Measurements from ENCODE around the gene FGFRL1.

FGFRL1 gene

GRCh38 chr4:1010395-1011021, 918 bp upstream of the FGFRL1 start:
- Histone ChIP-seq H3K4me1 (ENCODE audit: insufficient read depth, insufficient read length) (peaks cover 34% of the 10 kb centered on the region), H3K36me3 (ENCODE audit: insufficient read depth, insufficient read length, low read length) (peaks cover 6% of the 10 kb centered on the region), H3K27me3 (ENCODE audit: insufficient read depth, insufficient read length) (peaks cover 85% of the 10 kb centered on the region), H3K9me3 (ENCODE audit: insufficient read depth, low read length) (no peaks in the 10 kb centered on the region), H3K9ac (ENCODE audit: insufficient read length, low read depth) (peak overlapping the region; percentile 32), H3K4me3 (ENCODE audit: insufficient read length, low read depth) (peak overlapping the region; percentile 32)
- DNase-seq (ENCODE audit: low read depth, low spot score), result no peak
- TF ChIP-seq SUZ12 (IDR thresholded peaks at IDR 0.05; ENCODE audit: extremely low read depth, insufficient read depth, insufficient read length), result peak; percentile 64
- TF ChIP-seq ZNF274 (IDR thresholded peaks at IDR 0.05; ENCODE audit: low read depth, low read length), result no peak
- TF ChIP-seq YY1 (IDR thresholded peaks at IDR 0.05; ENCODE audit: insufficient read depth, insufficient read length), result no peak

DNA sequence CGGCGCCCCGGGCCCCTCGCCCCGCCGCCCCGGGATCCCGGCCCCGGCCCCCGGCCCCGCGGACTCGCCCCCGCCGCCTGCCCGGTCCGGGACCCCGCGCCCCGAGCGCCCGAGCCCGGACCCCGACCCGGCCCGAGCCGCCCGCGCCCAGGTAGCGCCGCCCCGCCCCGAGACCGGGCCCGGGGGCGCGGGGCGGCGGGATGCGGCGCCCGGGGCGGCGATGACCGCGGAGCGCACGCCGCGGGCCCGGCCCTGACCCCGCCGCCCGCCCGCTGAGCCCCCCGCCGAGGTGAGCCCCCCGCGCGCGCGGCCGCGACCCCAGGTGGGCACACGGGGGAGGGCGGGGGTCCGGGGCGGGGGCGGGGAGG, 224 bp downstream of the FGFRL1 start:
- H3K4me1 ChIP-seq (ENCODE audit: insufficient read depth, insufficient read length), result peaks cover 39% of the 10 kb centered on the region

DNA sequence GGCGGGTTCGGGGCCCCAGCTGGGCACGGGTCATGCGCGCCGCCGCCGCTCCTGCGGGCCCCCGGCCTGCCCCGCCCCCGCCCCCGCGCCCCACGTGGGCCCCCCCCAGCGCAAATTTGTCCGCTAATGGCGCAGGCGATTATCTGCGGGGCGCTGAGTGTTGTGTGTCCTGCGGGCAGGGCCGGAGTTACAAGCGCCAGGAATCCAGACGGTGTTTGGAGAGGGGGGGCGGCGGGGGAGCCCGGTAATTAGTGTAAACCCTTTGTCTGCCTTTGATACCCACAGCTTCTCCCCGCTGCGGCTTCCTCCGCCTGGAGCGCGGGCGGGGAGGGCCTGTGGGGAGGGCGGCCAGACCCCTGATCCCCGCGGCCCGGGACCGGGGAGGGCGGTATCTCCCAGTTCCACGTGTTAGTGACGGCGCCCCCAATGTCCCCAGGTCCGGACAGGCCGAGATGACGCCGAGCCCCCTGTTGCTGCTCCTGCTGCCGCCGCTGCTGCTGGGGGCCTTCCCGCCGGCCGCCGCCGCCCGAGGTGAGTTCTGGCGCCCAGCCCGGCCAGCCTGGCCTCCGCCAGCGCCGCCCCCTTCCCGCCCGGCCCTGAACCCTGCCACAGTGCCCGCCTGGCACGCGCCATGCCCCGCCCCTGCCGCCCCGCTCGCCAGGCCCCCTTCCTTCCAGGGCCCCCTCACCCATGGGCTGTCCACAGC, 761 bp downstream of the FGFRL1 start:
- no peaks in the 10 kb centered on the region for H3K9me3 ChIP-seq (ENCODE audit: insufficient read depth, low read length)
- no peak for DNase-seq (ENCODE audit: low read depth, low spot score)
- peak overlapping the region; percentile 21 for H3K4me3 ChIP-seq (ENCODE audit: insufficient read length, low read depth)
- H3K36me3 ChIP-seq (ENCODE audit: insufficient read depth, insufficient read length, low read length), result peaks cover 6% of the 10 kb centered on the region
- peaks cover 88% of the 10 kb centered on the region for H3K27me3 ChIP-seq (ENCODE audit: insufficient read depth, insufficient read length)
- peaks cover 39% of the 10 kb centered on the region for H3K4me1 ChIP-seq (ENCODE audit: insufficient read depth, insufficient read length)
- H3K9ac ChIP-seq (ENCODE audit: insufficient read length, low read depth), result no peak overlapping the region
- TF ChIP-seq SUZ12 (IDR thresholded peaks at IDR 0.05; ENCODE audit: extremely low read depth, insufficient read depth, insufficient read length) (no peak), ZNF274 (IDR thresholded peaks at IDR 0.05; ENCODE audit: low read depth, low read length) (no peak), YY1 (IDR thresholded peaks at IDR 0.05; ENCODE audit: insufficient read depth, insufficient read length) (no peak)

More for the DNA sequence above, 224 bp downstream of the FGFRL1 start:
- no peak overlapping the region for H3K9ac ChIP-seq (ENCODE audit: insufficient read length, low read depth)
- peaks cover 6% of the 10 kb centered on the region for H3K36me3 ChIP-seq (ENCODE audit: insufficient read depth, insufficient read length, low read length)
- peaks cover 88% of the 10 kb centered on the region for H3K27me3 ChIP-seq (ENCODE audit: insufficient read depth, insufficient read length)
- no peaks in the 10 kb centered on the region for H3K9me3 ChIP-seq (ENCODE audit: insufficient read depth, low read length)
- H3K4me3 ChIP-seq (ENCODE audit: insufficient read length, low read depth), result no peak overlapping the region
- no peak for DNase-seq (ENCODE audit: low read depth, low spot score)
- TF ChIP-seq YY1 (IDR thresholded peaks at IDR 0.05; ENCODE audit: insufficient read depth, insufficient read length) (no peak), ZNF274 (IDR thresholded peaks at IDR 0.05; ENCODE audit: low read depth, low read length) (no peak), SUZ12 (IDR thresholded peaks at IDR 0.05; ENCODE audit: extremely low read depth, insufficient read depth, insufficient read length) (no peak)

DNA sequence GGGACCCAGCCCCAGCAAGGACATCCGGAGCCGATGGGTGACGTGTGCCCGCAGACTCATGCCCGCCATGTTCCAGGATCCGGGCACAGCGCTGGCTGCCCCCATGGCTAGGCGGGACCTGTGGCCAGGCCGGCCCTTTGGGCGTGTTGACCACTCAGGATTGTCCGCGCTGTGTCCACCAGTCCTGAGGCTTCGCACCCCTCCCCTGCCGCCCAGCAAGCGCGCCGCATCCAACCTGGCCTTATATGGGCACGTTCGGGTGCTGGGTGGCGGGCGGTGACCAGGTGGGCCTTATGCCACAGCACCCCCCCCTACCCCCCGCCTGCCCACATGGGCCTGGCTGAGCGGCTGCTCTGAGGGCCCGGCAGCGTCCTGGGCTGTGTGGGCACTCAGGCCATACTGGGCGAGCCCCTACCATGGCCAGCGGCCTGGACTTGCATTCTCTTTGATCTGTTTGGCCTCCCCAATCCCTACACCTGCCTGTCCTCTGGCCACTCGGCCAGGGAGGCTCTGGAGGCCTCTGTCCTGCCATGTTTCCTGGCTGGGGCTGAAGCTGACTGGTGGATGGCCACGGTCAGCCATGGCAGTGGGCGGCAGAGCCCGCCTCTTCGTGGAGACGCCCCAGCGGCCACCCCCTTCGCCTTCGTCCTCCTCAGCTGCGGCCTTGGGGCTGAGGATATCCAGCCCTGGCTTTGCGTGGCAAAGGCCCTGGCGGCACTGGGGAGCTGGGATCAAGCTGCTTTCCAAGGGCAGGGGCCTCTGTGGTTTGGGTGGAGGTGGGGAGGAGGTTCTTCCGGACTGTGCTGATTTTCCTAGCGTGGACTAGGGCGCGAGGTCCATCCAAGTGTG, 2.0 kb downstream of the FGFRL1 start:
- peaks cover 42% of the 10 kb centered on the region for H3K4me1 ChIP-seq (ENCODE audit: insufficient read depth, insufficient read length)
- H3K27me3 ChIP-seq (ENCODE audit: insufficient read depth, insufficient read length), result peaks cover 88% of the 10 kb centered on the region
- TF ChIP-seq YY1 (IDR thresholded peaks at IDR 0.05; ENCODE audit: insufficient read depth, insufficient read length), result no peak
- no peak for TF ChIP-seq SUZ12 (IDR thresholded peaks at IDR 0.05; ENCODE audit: extremely low read depth, insufficient read depth, insufficient read length)
- TF ChIP-seq ZNF274 (IDR thresholded peaks at IDR 0.05; ENCODE audit: low read depth, low read length), result no peak
- H3K9ac ChIP-seq (ENCODE audit: insufficient read length, low read depth), result peak overlapping the region; percentile 56
- H3K4me3 ChIP-seq (ENCODE audit: insufficient read length, low read depth), result no peak overlapping the region
- no peak for DNase-seq (ENCODE audit: low read depth, low spot score)
- H3K36me3 ChIP-seq (ENCODE audit: insufficient read depth, insufficient read length, low read length), result peaks cover 6% of the 10 kb centered on the region
- H3K9me3 ChIP-seq (ENCODE audit: insufficient read depth, low read length), result no peaks in the 10 kb centered on the region

- Histone ChIP-seq H3K27me3 (ENCODE audit: insufficient read depth, insufficient read length) (peaks cover 89% of the 10 kb centered on the region), H3K9me3 (ENCODE audit: insufficient read depth, low read length) (no peaks in the 10 kb centered on the region), H3K36me3 (ENCODE audit: insufficient read depth, insufficient read length, low read length) (peaks cover 6% of the 10 kb centered on the region), H3K9ac (ENCODE audit: insufficient read length, low read depth) (no peak overlapping the region), H3K4me3 (ENCODE audit: insufficient read length, low read depth) (no peak overlapping the region), H3K4me1 (ENCODE audit: insufficient read depth, insufficient read length) (peaks cover 43% of the 10 kb centered on the region)
- no peak for DNase-seq (ENCODE audit: low read depth, low spot score)
- no peak for TF ChIP-seq YY1 (IDR thresholded peaks at IDR 0.05; ENCODE audit: insufficient read depth, insufficient read length)
- no peak for TF ChIP-seq ZNF274 (IDR thresholded peaks at IDR 0.05; ENCODE audit: low read depth, low read length)
- no peak for TF ChIP-seq SUZ12 (IDR thresholded peaks at IDR 0.05; ENCODE audit: extremely low read depth, insufficient read depth, insufficient read length)
Observed at GRCh38 chr4:1014291-1015167, 3.1 kb downstream of the FGFRL1 start.

DNA sequence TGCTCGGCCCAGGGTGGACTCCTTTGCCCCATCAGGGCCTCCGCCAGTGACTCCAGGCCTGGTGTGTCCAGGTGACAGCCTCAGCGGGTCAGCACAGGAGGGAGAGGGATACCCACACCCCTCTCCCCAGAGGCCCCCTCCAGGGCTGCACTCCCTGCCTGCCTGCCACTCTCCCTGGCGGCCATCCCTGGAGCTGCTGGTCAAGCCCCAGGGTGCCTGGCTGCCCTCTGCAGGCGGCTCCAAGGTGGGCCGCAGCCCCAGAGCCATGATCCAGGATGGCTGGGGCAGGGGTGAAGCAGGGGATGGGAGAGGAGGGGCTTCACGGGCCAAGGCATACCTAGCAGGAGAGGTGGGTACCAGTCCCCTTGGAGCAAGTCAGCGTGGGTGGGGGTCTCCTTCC, 3.8 kb downstream of the FGFRL1 start:
- TF ChIP-seq SUZ12 (IDR thresholded peaks at IDR 0.05; ENCODE audit: extremely low read depth, insufficient read depth, insufficient read length), result no peak
- TF ChIP-seq ZNF274 (IDR thresholded peaks at IDR 0.05; ENCODE audit: low read depth, low read length), result no peak
- TF ChIP-seq YY1 (IDR thresholded peaks at IDR 0.05; ENCODE audit: insufficient read depth, insufficient read length), result no peak
- peaks cover 6% of the 10 kb centered on the region for H3K36me3 ChIP-seq (ENCODE audit: insufficient read depth, insufficient read length, low read length)
- peaks cover 46% of the 10 kb centered on the region for H3K4me1 ChIP-seq (ENCODE audit: insufficient read depth, insufficient read length)
- no peak for DNase-seq (ENCODE audit: low read depth, low spot score)
- H3K9me3 ChIP-seq (ENCODE audit: insufficient read depth, low read length), result no peaks in the 10 kb centered on the region
- peaks cover 89% of the 10 kb centered on the region for H3K27me3 ChIP-seq (ENCODE audit: insufficient read depth, insufficient read length)
- no peak overlapping the region for H3K4me3 ChIP-seq (ENCODE audit: insufficient read length, low read depth)
- H3K9ac ChIP-seq (ENCODE audit: insufficient read length, low read depth), result no peak overlapping the region
